Left forelimb (tissue), 1 donor: Measurements from ENCODE around the gene GRIP2.
"Not testable (repeated sequence)": the region's sequence is repeated elsewhere in the genome, so short reads cannot be mapped to it uniquely, and the experiment has no call there.

Source experiments
- DNase-seq: peaks from one replicate; pipeline ENCODE4 v3.0.0-alpha.2; 2018; ENCODE audit warnings: low spot score

Gene GRIP2

DNA sequence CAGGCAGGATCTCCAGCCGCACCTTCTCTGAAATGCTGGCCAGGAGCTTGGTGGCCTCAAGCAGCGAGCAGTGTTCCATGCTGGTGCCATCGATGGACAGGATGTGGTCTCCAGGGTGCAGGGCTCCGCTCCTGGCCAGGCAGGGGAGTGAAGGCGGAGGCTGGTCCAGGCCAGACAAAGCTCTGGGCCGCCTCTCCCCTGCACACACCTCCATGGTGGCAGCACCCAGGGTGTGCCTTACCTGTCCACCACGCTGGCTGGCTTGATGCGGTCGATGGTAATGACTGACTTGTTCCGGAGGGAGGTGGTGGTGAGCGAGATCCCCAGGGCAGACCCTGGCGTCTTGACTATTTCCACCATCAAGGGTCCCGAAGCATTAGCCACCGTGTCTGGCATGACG lies 20.0 kb downstream of the GRIP2 start:
- DNase-seq = peak; percentile 60

DNA sequence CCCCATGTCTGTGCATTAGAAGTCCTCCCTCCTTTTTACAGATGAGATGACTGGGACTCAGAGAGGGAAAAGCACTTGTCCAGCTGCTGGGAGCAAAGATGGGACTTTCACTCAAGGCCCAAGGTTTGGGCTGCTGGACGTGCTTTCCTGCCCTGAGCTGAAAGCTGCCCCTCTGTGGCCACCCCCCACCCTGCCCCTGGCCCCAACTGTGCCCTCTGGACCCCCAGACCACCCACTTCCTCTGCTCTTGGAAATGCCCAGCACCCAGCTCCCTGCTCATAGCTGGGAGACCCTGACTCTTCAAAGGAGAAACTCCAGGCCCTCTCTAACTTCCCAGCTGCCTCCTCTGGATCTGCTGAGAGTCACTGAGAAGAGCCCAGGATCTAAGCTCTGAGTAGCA lies 20.7 kb downstream of the GRIP2 start:
- no peak for DNase-seq

DNA sequence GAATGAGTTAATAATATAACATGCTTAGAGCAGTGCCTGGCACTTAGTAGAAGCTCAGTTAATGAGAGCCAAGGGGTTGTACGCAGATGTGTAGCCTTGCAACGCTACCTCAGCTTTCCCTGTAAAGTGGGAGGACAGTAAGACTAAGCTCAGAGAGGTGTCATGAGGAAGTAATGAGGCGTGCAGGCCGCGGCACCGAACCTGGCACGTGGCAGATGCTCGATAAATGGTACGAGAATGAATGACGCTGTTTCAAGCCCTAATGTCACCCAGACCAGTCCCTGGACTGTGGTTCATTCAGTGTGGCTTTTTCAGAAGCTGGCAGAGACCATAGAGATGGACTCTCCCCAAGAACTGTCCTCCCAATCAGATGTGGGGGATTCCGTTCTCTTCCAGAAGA lies 21.2 kb downstream of the GRIP2 start:
- DNase-seq = no peak

DNA sequence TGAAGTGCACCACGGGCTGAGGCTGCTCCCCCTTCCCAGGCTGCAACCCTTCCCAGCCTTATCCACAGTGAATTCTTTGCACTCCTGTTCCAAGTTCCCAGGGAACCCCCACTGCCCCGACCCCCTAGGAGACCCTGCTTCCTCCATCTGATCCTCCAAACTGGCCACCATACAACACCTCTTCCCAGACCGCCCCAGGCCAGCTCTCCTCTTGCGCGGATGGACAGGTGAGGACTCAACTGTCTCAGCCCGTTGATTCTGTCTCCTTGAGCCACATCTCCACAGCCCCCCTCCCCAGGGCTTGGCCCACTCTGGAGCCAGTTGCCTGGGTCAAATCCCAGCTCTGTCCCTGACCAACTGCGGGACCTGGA lies 21.7 kb downstream of the GRIP2 start:
- DNase-seq = no peak

DNA sequence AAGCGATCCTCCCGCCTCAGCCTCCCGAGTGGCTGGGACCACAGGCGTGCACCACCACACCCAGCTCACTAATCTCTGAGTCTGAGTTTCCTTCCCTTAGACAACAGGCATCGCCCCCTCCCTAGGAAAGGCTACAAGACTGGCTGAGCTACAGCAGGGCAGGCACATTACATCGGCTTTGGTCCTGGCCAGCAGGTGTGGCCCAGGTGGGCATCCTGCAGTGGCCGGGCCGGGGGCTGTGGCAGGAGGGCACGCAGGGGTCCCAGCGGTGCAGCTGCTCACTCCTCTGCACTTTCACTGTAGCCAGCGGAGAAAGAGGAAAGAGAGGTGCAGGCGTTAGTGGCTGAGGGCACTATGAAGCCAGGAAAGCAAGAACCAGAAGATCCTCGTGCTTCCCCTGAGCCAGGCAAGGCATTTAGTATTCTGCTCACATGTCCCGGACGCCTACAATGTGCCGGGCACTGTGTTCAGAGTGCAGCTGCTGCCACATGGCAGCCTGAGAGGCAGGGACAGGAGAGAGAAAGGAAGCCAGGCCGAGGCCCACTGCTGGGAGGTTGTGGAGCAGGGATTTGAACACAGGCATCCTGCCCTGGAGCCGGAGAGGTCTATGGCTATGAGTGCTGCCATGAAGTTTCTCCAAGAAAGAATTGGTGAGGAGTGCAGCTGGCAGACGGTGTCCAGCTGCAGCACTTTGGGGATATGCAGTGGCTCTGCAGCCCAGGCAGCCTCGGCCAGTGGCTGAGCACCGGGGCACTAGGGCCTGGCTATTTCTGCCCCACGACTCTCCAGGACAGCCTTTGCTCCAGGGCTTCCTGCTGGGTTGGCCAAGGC lies 22.3 kb downstream of the GRIP2 start:
- peak; percentile 59 for DNase-seq

DNA sequence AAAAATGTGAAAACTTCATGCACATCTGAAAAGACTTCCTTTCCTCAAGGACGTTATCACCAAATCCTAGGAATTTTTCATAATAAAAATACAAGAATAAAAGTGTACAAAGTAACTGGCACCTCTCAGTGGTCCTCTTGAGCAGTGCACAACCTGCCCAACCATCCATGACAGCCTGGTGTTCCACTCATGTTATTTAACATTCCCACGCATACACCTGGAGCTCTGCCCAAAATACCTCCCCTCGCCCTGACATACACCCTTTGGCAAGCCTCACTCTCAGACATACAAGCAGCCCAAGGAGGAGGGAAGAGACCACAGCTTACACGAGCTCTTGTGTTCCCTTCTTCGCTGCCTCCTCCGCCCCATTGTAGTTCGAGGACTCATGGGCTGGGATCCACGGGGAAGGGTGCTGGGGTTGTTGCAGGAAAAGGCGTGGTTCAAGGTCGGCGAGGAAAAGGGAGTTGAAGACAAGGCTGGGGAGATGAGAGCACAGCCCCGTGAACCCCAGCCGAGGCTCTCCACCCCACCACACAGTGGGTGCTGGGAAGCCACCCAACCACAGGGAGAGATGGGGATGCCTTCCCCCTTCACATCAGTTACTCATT lies 23.3 kb downstream of the GRIP2 start:
- peak; percentile 46 for DNase-seq

DNA sequence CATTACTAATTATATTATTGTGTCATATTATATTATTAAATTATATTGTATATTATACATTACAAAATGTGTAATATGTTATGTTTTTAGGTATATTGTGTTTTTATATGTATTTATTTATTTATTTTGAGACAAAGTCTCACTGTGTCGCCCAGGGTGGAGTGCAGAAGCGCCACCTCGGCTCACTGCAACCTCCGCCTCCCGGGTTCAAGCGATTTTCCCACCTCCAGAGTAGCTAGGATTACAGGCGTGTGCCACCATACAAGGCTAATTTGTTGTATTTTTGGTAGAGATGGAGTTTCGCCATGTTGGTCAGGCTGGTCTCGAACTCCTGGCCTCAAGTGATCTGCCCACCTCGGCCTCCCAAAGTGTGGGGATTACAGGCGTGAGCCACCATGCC lies 24.6 kb downstream of the GRIP2 start:
- DNase-seq = not testable (repeated sequence)

DNA sequence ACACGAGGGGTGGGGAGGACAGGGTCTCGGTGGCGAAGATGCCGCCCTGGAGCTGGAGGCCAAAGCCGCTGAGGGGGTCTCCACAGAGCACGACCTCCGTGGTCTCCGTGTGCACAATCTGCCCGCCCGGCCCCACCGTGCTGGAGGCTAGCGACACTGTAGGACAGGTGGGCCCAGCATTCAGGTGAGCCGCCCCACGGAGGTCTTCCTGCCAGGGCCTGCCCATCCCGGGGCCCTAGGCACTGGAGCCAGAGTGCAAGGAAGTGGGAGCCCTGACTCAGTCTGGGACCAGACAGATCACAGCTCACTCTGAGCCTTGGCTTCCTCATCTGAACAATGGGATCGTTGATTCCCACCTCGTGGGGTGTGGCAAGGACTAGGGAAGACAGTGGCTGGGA lies 25.8 kb downstream of the GRIP2 start:
- DNase-seq = peak; percentile 55

DNA sequence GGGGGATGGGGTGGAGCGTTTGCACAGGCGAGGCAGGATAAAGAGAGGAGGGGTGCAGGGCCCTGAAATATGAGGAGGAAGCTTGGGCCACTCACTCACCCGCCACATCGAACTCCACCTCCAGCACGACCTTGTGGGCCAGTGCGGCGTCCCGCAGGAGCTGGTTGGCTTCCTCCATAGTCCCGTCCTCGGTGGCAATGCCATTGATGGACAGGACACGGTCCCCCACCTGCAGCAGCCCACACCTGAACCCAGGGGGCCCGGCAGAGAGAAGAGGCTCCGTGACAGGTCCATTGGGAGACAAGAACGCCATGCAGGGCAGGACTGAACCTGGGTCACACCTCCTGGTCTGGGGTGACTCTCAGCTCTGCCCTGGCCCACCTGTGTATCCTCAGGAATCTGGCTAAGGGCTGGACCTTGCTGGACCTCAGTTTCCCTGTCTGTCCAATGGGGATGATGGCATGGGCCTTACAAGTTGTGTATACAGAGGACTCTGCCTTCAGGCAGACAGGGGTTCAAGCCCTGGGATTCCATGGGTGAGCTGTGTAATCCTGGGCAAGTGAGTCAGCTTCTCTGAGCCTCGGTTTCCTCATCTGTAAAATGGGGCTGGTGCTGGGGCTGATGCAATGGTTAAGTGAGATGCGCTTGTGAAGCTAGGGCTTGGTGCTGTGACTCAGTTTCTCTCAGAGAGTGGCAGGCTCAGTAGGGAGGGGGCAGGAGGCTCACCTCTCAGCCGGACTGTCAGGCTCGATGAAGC lies 26.4 kb downstream of the GRIP2 start:
- no peak for DNase-seq

DNA sequence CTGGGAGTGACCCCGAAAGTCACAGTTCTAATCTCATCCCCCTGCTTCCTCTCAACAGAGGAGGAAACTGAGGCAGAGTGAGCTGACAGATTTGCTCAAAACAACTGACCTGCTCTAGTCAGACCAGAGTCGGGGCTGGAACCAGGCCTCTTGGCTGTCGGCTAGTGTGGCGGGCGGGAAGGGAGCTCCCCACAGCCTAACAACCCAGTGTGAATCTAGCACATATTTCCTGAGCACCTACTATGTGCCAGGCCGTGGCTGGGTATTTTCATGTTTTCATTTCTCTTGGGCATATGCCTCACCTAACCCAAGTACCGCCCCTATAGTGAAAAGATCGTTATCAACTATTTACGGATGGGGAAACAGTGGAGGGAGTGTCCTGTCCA lies 27.2 kb downstream of the GRIP2 start:
- DNase-seq = peak; percentile 57

DNA sequence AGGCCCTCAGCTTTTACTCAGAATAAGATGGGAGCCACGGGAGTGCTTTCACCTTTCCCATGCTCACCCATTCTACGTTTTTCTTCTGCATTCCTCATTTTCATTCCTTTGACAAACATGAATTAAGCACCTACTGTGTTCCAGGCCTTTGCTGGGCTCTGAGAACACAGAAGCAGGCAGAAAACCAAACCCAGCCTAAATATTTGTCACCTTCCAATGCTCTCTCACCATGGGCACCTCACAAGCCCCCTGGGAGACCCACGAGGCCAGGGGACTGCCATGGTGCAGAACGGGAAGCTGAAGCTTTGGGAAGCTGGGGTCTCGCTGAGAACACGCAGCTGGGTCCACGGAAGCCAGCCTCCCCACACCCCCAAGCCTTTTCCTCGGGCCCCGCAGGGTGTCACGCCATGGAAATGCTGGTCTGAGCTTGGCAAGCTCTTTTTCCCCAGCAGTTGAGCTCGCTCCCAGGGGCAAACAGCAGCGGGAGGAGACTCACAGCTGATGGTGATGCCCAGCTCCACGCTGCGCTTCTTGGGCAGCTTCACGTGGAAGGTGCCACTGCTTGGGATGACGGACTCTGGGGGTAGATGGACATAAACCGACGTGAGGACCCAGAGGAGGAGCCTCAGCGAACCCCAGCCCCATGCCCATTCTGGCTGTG lies 27.7 kb downstream of the GRIP2 start:
- peak; percentile 57 for DNase-seq

DNA sequence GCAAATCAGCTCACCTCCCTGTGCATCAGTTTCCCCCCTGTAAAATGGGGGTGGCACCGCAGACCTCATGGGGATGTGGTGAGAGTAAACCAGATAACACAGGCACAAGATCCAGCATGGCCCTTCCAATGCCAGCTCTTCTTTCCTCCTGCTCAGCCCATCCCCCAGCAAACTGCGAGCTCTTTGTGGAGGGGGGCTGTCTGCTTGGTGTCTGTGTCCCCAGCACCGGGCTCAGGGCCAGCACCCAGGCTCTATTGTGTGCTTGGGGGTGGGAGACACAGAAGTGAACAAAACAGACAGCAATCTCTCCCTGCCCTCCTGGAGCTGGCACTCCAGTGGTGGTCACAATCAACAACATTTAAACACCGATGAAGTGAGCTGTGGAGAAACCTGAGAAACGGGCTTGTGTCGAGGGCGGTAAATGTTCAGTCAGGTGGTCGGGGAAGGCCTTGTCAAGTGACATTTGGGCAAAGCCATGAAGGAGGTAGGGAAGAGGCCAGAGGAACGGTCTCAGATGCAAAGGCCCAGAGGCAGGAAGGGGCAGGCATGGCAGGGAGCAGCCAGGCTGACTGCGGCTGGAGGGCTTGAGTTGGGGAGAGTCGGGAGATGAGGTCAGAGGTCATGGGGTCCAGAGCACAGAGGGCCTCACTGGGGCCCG lies 28.4 kb downstream of the GRIP2 start:
- peak; percentile 59 for DNase-seq

DNA sequence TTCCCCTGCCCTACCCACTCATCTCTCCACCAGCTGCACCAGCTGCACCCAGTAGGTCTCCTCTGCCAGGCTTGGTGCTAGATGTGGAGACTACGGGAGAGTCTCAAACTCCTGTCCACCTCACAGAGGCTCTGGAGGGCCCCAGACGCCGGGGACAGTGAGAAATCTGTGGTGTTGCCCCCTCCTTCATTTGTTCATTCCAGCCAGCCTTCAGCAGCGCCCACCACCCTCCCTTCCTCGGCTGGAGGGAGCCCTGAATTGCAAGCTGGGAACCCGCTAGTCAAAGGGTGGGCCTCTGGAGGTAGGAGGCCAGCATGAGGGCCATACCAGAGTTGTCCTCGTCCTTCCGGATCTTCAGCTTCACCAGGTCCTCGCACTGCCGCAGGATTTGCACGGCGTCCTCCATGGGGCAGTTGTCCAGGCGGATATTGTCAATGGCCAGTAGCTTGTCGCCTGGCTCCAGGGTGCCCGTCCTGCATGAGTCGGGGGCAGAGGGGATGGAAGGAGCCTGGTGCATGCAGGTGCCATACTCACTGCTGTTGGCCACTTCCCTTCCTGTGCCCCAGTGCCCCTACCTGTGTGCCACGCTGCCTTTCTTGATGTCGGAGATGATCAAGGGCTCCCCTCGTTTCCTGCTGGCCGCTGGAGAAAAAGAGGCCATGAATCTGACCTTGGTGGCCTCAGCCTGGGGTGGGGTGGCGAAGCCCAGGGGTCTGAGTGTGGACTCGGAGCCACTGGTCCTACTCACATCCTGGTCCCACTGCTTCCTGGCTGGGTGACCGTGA lies 29.1 kb downstream of the GRIP2 start:
- peak; percentile 62 for DNase-seq

DNA sequence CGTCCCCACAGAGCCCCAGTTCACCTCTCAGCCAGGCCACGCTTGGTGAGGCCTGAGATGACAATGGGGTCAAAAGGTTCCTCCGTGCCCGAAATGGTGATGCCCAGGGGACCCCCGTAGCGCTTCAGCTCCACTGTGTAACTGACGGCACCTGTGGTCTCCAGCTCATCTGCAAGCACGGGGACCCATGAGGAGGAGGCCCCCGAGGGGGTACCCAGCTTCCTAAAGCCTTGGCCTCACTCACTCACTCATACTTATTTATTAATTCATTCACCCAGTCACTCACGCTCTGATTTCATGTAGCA lies 30.4 kb downstream of the GRIP2 start:
- DNase-seq = peak; percentile 49

DNA sequence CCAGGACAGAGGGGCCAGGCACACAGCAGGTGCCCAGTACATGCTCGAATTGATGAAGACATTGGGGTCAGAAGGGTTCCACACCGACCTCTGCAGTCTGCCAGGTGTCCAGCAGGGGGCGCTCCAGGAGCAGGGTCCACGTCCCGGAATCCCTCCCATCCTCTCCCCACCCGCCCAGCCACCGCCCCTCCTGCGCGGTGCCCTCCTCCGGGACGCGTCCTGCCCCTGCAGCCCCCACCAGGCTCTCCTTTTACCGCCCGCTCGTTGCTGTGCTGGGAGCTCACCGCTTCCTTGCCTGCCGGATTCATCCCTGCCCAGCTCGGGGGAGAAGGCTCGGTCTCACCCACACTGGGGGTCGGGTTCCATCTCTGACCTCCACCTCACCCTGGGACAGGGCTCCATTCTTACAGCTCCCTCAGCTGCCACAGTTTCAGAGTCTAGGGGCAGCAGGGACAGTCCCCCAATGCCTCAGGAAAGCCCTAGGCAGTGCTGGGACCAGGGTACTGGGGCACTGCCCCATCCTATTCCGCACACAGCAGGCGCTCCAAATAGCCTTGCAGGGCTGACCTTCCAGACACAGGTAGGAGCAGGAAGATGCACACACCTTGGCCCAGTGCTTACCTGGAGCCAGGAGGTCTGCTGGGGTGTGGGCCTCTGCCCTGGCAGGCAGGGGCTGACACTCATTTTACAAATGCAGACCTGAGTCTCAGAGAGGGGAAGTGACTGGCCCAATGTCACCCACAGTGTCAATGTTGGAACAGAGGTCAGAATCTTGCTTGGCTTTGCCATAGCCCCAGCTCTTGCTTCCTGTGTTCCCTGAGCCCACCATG lies 31.0 kb downstream of the GRIP2 start:
- peak; percentile 85 for DNase-seq

DNA sequence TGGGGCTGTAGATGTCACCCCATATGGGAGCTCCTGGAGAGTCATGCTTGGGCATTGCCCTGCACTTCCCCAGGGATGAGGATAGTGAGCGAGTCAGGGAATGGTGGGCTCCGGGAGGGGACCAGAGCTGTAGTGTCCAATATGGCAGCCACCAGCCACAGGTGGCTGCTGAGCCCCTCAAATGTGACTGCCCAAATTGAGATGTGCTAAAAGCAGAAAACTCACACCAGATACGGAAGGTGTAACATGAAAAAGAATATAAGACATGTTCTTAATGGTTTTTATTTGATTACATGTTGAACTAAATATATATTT lies 31.7 kb downstream of the GRIP2 start:
- no peak for DNase-seq

DNA sequence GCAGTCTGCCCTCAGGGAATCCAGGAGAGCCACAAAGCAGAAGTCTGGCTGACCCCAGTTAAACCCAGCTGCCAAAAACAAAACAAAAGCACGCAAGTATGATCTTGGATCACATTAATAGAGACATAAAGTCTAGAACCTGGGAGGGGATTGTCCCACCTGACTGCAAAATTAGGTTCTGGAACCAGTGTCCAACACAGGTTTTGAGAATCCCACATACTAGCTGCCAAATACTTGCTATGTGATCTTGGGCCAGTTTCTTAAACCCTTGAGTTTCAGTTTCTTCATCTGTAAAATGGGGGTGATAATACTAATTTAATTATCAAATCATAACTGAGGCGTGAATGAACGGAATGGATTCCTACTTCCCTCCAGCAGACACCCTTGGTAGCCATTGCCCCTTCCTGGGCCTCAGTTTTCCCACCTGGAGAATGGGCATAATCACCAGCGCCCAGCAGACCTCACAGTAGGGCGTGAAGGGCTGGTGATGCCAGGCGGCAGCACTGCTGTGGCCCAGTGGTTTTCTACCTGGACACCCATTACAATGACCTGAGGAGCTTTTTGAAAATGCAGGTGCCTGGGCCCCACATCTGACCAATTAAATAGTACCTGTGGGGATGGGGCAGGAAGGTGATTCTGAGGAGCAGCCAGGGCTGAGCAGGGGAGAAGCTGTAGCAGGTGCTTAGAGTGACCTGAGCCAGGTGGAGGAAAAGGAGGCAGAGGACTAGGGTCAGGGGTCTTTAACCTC lies 32.2 kb downstream of the GRIP2 start:
- DNase-seq = no peak

DNA sequence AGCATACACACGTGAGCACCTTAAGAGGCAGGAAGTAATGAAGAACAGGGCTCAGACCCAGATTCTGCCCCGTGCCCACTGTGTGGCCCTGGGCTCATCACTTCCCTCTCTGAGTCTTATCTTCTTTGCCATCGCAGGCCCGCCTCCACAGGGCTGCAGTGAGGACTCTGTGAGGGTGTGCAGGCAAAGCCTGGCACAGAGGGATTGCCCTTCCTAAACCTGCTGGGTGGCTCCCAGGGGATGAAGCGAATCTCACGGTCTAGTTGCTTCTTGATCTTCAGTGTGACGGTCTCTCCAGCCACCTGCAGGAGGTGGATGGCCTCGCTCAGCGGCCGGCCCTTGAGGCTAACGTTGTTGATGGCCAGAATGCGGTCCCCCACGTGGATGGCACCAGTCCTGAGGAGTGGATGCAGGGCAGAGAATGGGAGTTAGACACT lies 32.8 kb downstream of the GRIP2 start:
- DNase-seq = no peak

DNA sequence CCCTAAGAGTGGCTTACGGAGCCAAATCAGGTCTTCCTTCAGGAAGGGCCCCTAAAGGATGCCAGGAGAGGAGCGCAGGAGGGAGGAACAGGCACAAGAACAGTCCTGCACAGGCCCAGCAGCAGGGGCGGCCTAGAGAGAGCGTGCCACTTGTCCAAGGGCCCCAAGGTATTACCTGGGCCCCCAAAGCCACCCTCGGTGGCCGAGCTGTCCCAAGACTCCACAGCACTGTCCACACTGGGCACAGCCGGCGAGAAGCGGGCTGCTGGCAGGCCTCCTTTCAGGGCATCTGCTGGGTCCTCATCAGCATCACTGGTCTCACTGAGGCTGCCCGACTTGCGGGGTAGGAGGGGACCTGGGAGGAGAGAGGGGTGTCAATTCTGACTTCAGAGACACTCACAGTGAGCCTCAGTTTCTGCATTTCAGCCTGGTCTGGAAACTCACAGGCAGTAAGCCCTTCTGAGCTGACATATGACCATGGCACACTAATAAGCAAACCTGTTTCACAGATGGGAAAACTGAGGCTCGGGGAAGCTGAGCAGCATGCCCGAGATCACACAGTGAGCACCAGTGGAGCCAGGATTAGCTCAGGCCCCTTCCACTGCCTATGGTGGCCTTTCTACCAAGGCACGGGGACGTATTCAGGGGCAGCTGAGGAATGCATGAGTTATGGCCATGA lies 33.4 kb downstream of the GRIP2 start:
- DNase-seq = peak; percentile 57
